ENCODE results near the gene TBC1D10A.

Gene TBC1D10A

DNA sequence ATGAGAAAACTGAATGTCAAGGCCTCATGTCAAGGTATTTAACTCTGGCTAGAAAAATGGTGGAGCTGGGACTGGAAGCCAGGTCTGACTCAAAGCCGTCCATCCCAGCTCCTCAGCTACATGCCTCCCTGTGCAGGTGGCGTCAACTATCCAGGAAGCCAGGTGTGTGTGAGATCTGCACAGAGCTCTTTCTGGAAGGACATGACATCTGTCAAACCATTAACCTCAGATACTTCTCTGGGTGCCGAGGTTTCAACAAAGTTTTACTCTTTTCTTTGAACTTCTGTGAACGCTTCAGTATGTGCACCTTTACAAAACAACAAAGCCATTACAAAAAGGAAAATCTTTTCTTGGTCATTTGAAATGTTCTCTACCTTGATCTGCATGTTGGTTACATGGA is 30.4 kb downstream of the TBC1D10A start:
- Histone ChIP-seq H3K9me3 (ENCODE audit: insufficient read depth, low read depth, low read length) (no peaks in the 10 kb centered on the region), H4K20me1 (ENCODE audit: insufficient read depth, low read length, poor library complexity, severe bottlenecking) (no peaks in the 10 kb centered on the region), H3K4me3 (ENCODE audit: low read length, poor library complexity, severe bottlenecking) (no peak overlapping the region), H3K9me2 (replicated peaks; ENCODE audit: low read depth, low read length) (no peaks in the 10 kb centered on the region), H3K27me3 (ENCODE audit: insufficient read depth, low read length, poor library complexity, severe bottlenecking) (no peaks in the 10 kb centered on the region), H3K9ac (ENCODE audit: low read depth, low read length, poor library complexity, severe bottlenecking) (no peak overlapping the region), H3K4me1 (ENCODE audit: insufficient read depth, low read length, poor library complexity, severe bottlenecking) (peaks cover 12% of the 10 kb centered on the region), H3K4me2 (ENCODE audit: low read depth, low read length, poor library complexity, severe bottlenecking) (no peak overlapping the region), H3K36me3 (ENCODE audit: insufficient read depth, low read length) (peaks cover 97% of the 10 kb centered on the region; the same call in 1 of the 2 replicates), H3F3A (ENCODE audit: low read depth) (no peaks in the 10 kb centered on the region), H3K79me2 (ENCODE audit: insufficient read depth, low read length) (peaks cover 22% of the 10 kb centered on the region), H2AFZ (ENCODE audit: low read length) (no peak overlapping the region)
- no peak for TF ChIP-seq EZH2phosphoT487 (IDR thresholded peaks at IDR 0.05; ENCODE audit: borderline replicate concordance)
- TF ChIP-seq, protein P1, sequence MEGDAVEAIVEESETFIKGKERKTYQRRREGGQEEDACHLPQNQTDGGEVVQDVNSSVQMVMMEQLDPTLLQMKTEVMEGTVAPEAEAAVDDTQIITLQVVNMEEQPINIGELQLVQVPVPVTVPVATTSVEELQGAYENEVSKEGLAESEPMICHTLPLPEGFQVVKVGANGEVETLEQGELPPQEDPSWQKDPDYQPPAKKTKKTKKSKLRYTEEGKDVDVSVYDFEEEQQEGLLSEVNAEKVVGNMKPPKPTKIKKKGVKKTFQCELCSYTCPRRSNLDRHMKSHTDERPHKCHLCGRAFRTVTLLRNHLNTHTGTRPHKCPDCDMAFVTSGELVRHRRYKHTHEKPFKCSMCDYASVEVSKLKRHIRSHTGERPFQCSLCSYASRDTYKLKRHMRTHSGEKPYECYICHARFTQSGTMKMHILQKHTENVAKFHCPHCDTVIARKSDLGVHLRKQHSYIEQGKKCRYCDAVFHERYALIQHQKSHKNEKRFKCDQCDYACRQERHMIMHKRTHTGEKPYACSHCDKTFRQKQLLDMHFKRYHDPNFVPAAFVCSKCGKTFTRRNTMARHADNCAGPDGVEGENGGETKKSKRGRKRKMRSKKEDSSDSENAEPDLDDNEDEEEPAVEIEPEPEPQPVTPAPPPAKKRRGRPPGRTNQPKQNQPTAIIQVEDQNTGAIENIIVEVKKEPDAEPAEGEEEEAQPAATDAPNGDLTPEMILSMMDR (conservative IDR thresholded peaks at IDR 0.05; ENCODE audit: low read length): no peak

DNA sequence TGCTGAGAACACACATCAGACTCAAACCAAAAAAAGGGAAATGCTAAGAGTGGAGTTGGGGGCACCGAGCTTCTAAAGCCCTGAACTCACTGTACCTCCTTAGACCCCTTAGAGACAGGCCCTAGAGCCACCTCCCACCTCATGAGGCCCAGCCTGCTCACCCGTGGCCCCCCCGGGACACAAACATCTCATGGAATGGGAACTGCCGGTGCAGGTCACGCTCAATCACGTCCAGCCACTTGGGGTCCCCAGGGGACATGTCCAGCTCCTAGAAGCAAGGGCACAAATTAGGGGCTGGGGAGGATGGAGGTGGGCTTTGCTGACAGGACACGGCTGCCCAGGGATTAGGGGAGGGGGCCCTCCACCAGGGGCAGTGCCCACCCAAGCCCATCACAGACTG is 31.2 kb downstream of the TBC1D10A start:
- no peak for TF ChIP-seq EZH2phosphoT487 (IDR thresholded peaks at IDR 0.05; ENCODE audit: borderline replicate concordance)
- TF ChIP-seq, protein P1 (conservative IDR thresholded peaks at IDR 0.05; ENCODE audit: low read length): no peak
- no peaks in the 10 kb centered on the region for H3K9me3 ChIP-seq (ENCODE audit: insufficient read depth, low read depth, low read length)
- 0 out of 2 replicates have a peak, but pooled peaks cover under 1% of the 10 kb centered on the region for H3F3A ChIP-seq (ENCODE audit: low read depth)
- H4K20me1 ChIP-seq (ENCODE audit: insufficient read depth, low read length, poor library complexity, severe bottlenecking): no peaks in the 10 kb centered on the region
- no peak overlapping the region for H3K4me3 ChIP-seq (ENCODE audit: low read length, poor library complexity, severe bottlenecking)
- no peak overlapping the region for H2AFZ ChIP-seq (ENCODE audit: low read length)
- peaks cover 93% of the 10 kb centered on the region; the same call in 1 of the 2 replicates for H3K36me3 ChIP-seq (ENCODE audit: insufficient read depth, low read length)
- peaks cover 12% of the 10 kb centered on the region for H3K4me1 ChIP-seq (ENCODE audit: insufficient read depth, low read length, poor library complexity, severe bottlenecking)
- peaks cover 14% of the 10 kb centered on the region for H3K79me2 ChIP-seq (ENCODE audit: insufficient read depth, low read length)
- H3K9me2 ChIP-seq (replicated peaks; ENCODE audit: low read depth, low read length): no peaks in the 10 kb centered on the region
- H3K27me3 ChIP-seq (ENCODE audit: insufficient read depth, low read length, poor library complexity, severe bottlenecking): no peaks in the 10 kb centered on the region
- H3K4me2 ChIP-seq (ENCODE audit: low read depth, low read length, poor library complexity, severe bottlenecking): no peak overlapping the region
- no peak overlapping the region for H3K9ac ChIP-seq (ENCODE audit: low read depth, low read length, poor library complexity, severe bottlenecking)

GRCh38 chr22:30294830-30295229 is 31.9 kb downstream of the TBC1D10A start:
- Histone ChIP-seq H3K4me1 (ENCODE audit: insufficient read depth, low read length, poor library complexity, severe bottlenecking) (peaks cover 19% of the 10 kb centered on the region), H3K9ac (ENCODE audit: low read depth, low read length, poor library complexity, severe bottlenecking) (no peak overlapping the region), H3K9me3 (ENCODE audit: insufficient read depth, low read depth, low read length) (no peaks in the 10 kb centered on the region), H3K4me3 (ENCODE audit: low read length, poor library complexity, severe bottlenecking) (no peak overlapping the region), H3K4me2 (ENCODE audit: low read depth, low read length, poor library complexity, severe bottlenecking) (no peak overlapping the region), H2AFZ (ENCODE audit: low read length) (no peak overlapping the region), H3K79me2 (ENCODE audit: insufficient read depth, low read length) (peaks cover 9% of the 10 kb centered on the region; the same call in 1 of the 2 replicates), H3F3A (ENCODE audit: low read depth) (0 out of 2 replicates have a peak, but pooled peaks cover 8% of the 10 kb centered on the region), H3K27me3 (ENCODE audit: insufficient read depth, low read length, poor library complexity, severe bottlenecking) (no peaks in the 10 kb centered on the region), H4K20me1 (ENCODE audit: insufficient read depth, low read length, poor library complexity, severe bottlenecking) (no peaks in the 10 kb centered on the region), H3K9me2 (replicated peaks; ENCODE audit: low read depth, low read length) (no peaks in the 10 kb centered on the region), H3K36me3 (ENCODE audit: insufficient read depth, low read length) (peaks cover 86% of the 10 kb centered on the region; the same call in 1 of the 2 replicates)
- TF ChIP-seq, protein P1 (conservative IDR thresholded peaks at IDR 0.05; ENCODE audit: low read length): no peak
- no peak for TF ChIP-seq EZH2phosphoT487 (IDR thresholded peaks at IDR 0.05; ENCODE audit: borderline replicate concordance)
